ENCODE measurements around the gene TFPI.
A peak's percentile ranks its signal among the peaks of the same experiment; 100 is the strongest.

Gene TFPI

GRCh38 chr2:187466129-187466792 lies 88.0 kb downstream of the TFPI start:
- DNase-seq (ENCODE audit: low spot score), result no peak

- no peak for DNase-seq (ENCODE audit: low spot score)
Measured at GRCh38 chr2:187462839-187463238, 91.4 kb downstream of the TFPI start.

- no peak for DNase-seq (ENCODE audit: low spot score)
Measured at GRCh38 chr2:187461294-187462261, 92.7 kb downstream of the TFPI start.

GRCh38 chr2:187459256-187459655 lies 95.0 kb downstream of the TFPI start:
- DNase-seq (ENCODE audit: low spot score), result no peak

GRCh38 chr2:187453078-187453641 lies 101.1 kb downstream of the TFPI start:
- DNase-seq (ENCODE audit: low spot score), result no peak

GRCh38 chr2:187451510-187451909 lies 102.7 kb downstream of the TFPI start:
- no peak for DNase-seq (ENCODE audit: low spot score)

- no peak for DNase-seq (ENCODE audit: low spot score)
Measured at GRCh38 chr2:187447336-187447735, 106.9 kb downstream of the TFPI start.

GRCh38 chr2:187446711-187447110 lies 107.5 kb downstream of the TFPI start:
- no peak for DNase-seq (ENCODE audit: low spot score)

- DNase-seq (ENCODE audit: low spot score), result no peak
Measured at GRCh38 chr2:187445051-187445450, 109.2 kb downstream of the TFPI start.

GRCh38 chr2:187442778-187443177 lies 111.5 kb downstream of the TFPI start:
- DNase-seq (ENCODE audit: low spot score), result no peak

GRCh38 chr2:187442378-187442777 lies 111.9 kb downstream of the TFPI start:
- no peak for DNase-seq (ENCODE audit: low spot score)

- no peak for DNase-seq (ENCODE audit: low spot score)
Measured at GRCh38 chr2:187440101-187440675, 114.0 kb downstream of the TFPI start.

GRCh38 chr2:187438455-187438854 lies 115.8 kb downstream of the TFPI start:
- DNase-seq (ENCODE audit: low spot score), result no peak

- no peak for DNase-seq (ENCODE audit: low spot score)
Measured at GRCh38 chr2:187435756-187436155, 118.5 kb downstream of the TFPI start.

GRCh38 chr2:187435078-187435477 lies 119.2 kb downstream of the TFPI start:
- DNase-seq (ENCODE audit: low spot score), result no peak

GRCh38 chr2:187434342-187434785 lies 119.9 kb downstream of the TFPI start:
- DNase-seq (ENCODE audit: low spot score), result no peak

GRCh38 chr2:187431911-187432310 lies 122.3 kb downstream of the TFPI start:
- DNase-seq (ENCODE audit: low spot score), result no peak

- DNase-seq (ENCODE audit: low spot score), result peak; percentile 21
Measured at GRCh38 chr2:187429989-187430388, 124.2 kb downstream of the TFPI start.

- DNase-seq (ENCODE audit: low spot score), result no peak
Measured at GRCh38 chr2:187424146-187424545, 130.1 kb downstream of the TFPI start.

- DNase-seq (ENCODE audit: low spot score), result no peak
Measured at GRCh38 chr2:187422282-187422681, 132.0 kb downstream of the TFPI start.

- no peak for DNase-seq (ENCODE audit: low spot score)
Measured at GRCh38 chr2:187421519-187421918, 132.7 kb downstream of the TFPI start.

- DNase-seq (ENCODE audit: low spot score), result no peak
Measured at GRCh38 chr2:187419808-187420207, 134.4 kb downstream of the TFPI start.
